GM10847 (cell line): ENCODE measurements around the gene HSFX2.
A peak's percentile ranks its signal among the peaks of the same experiment; 100 is the strongest.
"Not testable (repeated sequence)": the region's sequence is repeated elsewhere in the genome, so short reads cannot be mapped to it uniquely, and the experiment has no call there.

Source experiments
- POLR2A ChIP-seq: IDR thresholded peaks from 2 replicates; pipeline ENCODE4 v1.6.1; 2011; ENCODE audit not compliant: insufficient read length; ENCODE audit errors: extremely low read depth

Gene HSFX2, protein sequence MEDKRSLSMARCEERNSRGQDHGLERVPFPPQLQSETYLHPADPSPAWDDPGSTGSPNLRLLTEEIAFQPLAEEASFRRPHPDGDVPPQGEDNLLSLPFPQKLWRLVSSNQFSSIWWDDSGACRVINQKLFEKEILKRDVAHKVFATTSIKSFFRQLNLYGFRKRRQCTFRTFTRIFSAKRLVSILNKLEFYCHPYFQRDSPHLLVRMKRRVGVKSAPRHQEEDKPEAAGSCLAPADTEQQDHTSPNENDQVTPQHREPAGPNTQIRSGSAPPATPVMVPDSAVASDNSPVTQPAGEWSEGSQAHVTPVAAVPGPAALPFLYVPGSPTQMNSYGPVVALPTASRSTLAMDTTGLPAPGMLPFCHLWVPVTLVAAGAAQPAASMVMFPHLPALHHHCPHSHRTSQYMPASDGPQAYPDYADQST

DNA sequence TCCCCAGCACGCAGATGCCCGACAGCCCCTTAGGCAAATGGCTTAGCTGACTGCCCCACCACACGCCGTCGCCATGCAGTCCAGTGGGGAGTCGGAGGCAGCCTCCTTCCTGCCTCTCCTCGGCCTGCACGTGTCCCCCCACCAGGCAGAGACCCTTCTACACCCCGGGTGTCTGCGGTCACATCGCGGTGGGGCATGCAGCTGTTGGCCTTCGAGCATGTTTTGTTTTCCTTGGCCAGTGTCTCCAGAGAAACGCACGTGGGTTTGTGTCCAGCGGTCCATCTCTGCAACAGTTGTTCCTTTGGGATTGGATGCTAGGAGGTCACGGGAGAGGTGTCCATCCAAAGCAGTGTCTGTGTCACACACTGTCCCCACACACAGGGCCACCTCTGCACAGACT, at the start of gene HSFX2:
HSFX2 (minus strand) TSS at position 101 of the 400 bp plus-strand sequence. CDS start 614 bp downstream, outside the sequence.
- not testable (repeated sequence) for TF ChIP-seq POLR2A

DNA sequence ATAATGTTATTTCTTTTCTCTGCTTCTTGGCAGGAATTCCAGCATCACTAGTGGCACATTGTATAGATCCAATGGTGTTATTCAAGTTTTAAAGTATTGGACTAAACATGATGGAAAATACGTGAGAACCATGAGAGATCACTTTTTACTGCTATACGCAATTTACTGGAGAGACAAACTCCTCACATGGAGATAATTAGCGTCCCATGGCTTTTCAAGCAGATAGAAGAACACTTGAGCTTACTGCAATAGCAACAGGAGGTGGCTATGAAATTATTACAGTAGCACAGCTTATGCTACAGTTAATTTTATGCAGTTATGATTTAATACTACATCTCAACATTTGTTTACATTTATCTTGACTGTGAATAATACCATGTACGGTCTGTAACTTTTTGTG, 48.4 kb upstream of the HSFX2 start:
- TF ChIP-seq POLR2A = no peak

DNA sequence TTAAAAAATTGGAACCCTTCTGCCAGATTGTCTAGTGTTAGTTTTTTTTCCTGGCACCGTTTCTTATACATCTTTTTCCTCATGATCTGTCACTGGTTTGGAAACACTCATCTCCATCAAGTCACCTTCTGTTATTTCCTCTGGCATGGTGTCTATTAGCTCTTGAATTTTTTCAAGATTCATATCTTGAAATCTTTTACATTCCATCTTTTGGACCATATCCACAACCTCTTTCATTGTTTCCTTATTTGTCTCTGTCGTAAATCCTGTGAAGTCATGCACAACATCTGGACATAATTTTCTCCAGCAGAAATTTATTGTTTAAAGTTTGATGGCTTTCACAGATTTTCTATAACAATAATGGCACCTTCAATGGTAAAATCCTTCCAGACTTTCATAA, 46.7 kb upstream of the HSFX2 start:
- no peak for TF ChIP-seq POLR2A

DNA sequence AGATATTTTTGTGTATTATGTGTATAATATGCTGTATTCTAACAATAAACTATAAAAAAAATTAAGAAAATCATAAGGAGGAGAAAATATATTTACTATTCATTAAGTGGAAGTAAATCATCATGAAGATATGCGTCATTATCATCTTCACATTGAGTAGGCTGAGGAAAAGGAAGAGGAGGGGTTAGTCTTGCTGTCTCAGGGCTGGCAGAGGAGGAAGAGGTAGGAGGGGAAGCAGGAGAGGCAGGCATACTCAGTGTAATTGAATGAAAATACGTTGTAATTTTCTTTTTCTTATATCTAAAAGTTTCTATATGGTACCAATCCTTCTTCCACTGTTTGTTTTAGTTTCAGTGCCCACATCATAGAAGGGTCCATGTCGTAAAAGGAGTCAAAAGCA, 46.3 kb upstream of the HSFX2 start:
- no peak for TF ChIP-seq POLR2A

DNA sequence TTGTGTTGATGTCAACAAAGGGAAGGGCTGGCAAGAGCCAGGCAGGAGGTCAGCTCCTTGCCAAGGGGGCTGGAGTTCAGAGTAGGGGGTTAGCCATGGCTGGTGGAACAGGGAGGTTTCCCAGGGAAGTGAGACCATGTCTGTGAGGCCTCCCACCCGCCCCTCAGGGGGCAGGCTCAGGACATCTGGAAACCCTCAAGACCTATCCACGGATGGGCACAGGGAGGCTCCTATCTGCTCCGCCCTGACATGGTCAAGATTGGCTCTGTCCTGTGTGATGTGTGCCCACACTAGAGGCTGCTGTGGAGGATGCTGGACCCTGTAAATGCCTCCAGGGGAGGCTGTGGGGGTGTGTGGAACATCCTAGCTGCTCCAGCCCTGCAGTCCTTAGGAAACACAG, 44.5 kb upstream of the HSFX2 start:
- no peak for TF ChIP-seq POLR2A

DNA sequence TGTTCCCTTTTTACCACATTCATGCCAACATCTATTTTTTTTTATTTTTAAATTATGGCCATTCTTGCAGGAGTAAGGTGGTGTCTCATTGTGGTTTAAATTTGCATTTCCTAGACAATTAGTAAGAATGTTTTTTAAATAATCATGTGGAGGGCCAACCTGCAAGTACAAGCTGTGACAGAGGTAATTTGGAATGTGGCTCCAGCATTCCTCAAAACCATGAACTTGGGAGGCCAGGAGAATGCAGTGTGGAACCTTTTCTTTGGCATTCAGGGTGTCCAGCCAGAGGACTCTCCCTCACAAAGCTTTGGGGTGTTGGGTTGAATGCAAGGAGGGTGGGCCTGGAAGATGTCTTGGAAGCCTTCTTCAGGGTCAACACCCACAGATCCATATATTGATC, 43.7 kb upstream of the HSFX2 start:
- TF ChIP-seq POLR2A = no peak

DNA sequence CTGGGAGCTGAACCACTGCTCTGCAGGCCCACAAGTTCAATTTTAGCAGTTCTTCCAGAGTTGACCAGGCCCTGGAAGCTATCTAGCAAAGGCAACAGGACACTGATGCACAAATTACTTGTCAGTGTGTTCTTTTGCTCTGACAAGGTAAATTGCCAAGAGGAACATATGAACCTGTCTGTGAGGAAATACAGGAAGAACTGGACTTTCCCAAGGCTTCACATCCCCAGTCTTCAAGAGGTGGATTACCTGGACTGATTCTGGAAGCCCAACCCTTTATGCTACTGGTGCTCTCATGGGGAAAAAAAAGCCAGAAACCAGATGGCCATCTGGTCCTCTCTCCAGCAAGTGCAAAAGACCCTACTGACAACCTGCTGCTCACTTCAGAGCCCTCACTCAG, 38.4 kb upstream of the HSFX2 start:
- no peak for TF ChIP-seq POLR2A

DNA sequence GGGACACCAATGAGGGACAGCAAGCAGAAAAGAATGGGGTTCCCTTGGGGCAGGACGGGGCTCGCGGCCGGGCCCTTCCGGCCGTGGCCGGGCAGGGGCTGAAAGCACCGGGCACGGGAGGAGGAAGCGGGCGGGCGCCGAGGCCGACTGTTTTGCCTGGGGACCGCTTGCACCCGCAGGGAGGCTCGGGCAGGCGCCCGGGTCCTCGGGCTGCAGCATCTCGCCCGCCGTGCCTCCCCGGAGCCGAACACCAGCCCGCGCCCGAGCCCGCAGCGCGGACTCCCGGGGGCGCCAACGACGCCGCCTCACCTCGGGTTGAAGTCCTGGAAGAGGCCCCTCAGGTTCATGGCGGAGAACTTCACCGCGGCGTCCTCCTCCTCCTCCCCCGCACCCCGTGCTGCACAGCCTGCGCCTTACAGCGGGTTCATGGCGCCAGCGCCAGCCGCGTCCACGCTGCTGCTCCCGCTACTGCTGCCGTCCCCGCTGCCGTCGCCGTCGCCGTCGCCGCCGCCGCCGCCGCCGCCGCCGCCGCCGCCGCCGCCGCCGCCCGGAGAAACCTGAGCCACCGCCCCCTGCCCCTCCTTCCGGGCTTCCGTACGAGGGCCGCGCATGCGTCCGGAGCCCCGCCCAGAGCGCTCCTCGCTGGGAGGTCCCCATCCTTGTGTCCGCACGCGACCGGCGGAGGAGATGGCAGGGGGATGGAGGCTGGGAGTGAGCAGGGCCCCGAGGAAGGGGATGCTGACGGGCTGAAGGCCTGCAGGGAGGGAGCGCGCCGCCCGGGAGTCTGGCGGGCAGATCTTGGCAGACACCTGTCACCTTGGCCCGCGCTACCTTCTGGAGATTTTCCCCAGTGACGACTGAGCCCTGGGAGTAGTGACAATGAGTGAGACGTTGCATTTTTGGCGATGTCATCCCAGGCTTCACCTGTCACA, 36.4 kb upstream of the HSFX2 start, which contains the start of gene TMEM185A:
TMEM185A (minus strand) TSS at position 559 of the 932 bp plus-strand sequence; CDS start at position 347, 212 bp downstream.
- peak; percentile 42 for TF ChIP-seq POLR2A

DNA sequence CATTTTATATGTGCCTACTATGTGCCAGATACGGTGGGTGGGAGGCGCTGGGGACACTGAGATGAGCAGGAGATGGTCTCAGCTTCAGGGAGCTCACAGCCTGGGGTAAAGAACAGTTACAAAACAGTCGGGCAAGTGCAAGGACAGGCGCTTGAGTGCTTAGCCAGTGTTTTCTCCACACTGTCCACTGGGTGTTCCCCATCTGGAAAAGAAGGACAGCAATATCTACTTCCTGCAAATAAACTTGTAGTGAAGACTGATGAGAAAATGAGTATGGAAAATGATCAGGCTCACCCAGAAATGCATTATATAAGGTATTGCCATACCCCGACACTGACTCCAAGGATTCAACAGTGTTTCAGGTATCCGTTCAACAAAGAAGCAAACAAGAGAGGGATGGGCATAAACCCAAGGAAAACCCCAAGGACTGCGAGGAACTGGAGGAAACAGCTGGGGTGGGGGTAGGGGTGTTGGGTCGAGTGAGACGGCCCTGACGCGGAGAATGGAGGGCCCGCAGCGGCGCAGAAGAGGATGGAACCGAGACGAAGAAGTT, 35.6 kb upstream of the HSFX2 start:
- TF ChIP-seq POLR2A = no peak

DNA sequence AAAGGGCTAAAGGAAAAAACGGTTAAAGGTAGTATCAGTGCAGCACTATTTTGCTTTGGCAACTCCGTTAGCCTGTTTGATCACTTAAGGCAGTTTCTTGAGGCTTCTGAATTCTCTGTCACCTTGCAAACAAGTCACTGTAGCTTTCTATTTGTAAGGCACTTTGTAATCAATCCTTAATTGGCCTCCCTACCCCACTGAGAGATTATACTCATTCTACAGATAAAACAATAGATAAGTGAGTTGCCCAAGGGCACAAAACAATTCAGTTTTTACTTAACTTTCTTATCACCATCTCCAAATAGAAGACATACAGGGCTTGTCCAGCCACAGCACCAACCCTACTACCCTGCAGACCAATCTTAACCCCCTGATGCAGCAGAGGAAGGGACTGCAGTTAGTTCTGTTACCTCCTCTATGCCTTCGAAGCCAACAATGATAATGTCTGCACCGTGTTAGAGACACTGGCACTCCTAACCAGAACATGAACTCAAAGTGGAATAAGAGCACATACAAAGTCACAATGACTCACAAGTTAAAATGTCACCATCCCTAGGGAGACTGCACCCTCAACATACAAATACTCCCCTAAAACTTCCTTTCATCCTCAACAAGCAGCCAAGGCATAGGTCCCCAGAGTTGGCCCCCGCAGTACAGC, 34.7 kb upstream of the HSFX2 start:
- no peak for TF ChIP-seq POLR2A

DNA sequence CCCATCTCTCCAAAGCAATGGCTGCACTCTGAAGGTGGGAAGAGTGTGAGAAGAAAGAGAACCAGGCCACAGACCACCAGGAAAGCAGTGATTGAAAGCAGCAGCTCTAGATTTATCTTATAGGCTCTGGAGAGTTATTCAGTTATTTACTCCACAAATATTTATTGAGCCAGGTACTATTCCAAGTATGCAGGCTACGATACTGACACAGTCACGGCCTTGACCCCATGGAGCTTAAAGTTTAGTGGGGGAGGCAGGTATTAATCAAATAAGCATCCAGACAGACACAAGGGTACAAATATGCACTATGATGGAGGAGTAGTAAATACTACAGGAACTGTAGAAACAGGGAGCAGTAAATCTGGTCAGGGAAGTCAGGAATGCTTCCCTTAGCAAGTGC, 33.7 kb upstream of the HSFX2 start:
- no peak for TF ChIP-seq POLR2A

DNA sequence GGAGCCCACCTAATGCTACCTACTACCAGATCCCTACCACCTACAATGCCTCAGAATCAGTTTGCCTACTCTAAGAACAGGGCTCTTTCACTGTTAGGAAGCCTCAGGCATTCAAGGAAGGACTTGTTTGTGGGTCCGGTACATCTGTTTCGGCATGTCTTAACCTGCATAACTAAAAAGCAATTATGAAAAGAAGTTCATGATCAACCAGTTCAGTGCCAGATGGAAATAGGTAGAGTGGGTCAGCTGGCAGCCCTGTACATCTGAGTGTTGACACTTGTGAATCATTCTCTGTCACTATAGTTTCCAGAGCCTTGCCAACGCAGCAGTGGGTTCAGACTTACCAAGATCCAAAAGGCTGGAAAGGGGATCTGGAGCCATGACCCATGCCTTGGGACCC, 33.2 kb upstream of the HSFX2 start:
- TF ChIP-seq POLR2A = no peak

DNA sequence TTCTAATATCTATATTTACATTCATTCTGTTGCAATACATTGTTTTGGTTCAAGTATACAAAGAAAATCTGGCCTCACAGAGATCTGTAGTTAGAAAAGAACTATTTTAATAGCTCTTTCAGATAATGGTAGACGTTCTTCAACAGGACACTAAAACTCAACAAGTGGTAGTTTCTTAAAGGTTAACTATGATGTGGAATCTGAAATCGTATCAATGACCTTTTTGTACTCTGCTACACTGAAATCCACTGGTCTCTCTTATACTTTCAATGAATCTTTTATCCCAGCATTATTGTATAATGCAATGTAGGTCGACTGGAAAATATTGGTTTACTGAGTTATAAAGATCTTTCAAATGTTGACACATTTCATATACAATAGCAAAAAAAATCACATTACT, 23.8 kb upstream of the HSFX2 start:
- no peak for TF ChIP-seq POLR2A

DNA sequence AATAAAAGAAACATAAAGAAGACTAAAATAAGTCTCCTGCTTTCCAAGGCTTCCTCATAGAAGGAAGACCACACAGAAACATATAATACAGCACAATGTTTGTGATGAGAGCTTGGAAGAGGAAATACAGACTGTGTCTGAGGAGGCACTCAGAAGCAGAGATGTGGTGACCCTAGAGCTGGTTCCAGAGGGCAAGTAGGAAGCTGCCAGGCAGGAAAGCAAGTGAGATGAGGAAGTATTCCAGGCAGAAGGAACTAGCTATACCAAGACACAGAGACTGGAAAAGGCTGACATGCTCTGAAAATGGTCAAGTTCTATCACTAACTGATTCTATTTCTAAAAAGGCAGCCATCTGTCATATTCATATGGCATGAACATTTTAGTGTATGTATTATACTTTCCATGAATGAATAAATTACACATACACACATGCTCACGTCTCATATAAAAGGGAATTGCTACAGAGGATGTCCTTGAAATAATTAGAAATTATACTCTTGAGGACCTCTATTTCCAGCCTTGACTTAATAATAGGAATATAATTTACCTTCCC, 16.6 kb upstream of the HSFX2 start:
- no peak for TF ChIP-seq POLR2A

DNA sequence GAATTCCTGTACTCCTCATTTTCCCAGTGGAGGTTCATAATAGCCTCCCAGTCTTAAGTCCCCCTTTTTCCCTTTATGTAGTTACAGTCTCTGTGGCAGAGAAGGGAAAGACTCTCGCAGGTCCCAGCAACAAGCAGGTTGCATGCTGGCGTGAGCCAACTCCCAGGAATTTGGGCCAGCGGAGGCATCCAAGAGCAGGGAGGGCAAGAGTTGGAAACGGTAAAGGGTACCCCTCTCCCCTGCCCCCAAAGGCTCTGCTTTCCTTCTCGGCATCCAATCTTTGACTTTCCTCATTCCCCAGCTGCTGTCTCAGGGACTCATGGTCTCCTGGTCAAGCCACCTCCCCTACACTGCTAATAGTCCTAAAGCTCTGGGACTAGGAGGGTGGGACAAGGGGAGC, 15.4 kb upstream of the HSFX2 start:
- no peak for TF ChIP-seq POLR2A

DNA sequence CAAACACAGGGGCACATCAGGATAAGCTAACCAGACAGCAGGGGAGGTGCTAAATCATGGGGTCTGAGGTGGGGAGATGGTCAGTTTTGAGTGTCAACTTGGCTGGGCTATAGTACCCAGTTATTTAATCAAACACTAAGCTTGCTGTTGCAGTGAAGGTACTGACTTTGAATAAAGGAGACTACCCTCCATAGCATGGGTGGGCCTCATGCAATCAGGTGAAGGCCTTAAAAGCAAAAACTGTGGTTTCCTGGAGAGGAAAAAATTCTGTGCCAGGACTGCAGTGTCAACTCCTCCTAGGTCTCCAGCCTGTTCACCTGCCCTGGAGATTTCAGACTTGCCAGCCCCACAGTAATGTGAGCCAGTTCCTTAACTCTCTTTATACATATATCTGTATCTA, 12.6 kb upstream of the HSFX2 start:
- TF ChIP-seq POLR2A = no peak
